LNCAP (cell line): ENCODE data around the gene ATP5MG.

ENCODE experiments used
- TF ChIP-seq, protein P1 (sequence below): fragments of 450-650 bp; IDR thresholded peaks from 2 replicates; pipeline ENCODE4 v1.5.1; 2017; ENCODE audit warnings: mild to moderate bottlenecking

The ATP5MG gene

DNA sequence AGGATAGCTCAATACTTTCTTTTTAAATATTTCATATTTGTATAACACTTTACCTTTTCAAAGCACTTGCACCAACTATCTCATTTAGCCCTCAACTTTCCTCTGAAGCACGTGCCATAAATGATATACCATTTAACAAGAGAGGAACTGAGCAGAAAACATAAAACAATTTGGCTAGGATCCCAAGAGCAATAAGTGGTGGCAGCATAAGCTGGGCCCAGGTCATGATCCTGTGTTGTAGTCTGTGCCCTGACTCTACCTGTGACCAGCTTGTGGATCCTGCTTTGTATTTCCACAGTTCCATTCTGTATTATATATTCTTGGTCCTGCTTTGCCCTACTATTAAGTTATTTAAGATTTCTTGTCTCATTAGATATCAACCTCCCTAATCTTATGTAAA, 11.5 kb downstream of the ATP5MG start:
- TF ChIP-seq, protein P1, sequence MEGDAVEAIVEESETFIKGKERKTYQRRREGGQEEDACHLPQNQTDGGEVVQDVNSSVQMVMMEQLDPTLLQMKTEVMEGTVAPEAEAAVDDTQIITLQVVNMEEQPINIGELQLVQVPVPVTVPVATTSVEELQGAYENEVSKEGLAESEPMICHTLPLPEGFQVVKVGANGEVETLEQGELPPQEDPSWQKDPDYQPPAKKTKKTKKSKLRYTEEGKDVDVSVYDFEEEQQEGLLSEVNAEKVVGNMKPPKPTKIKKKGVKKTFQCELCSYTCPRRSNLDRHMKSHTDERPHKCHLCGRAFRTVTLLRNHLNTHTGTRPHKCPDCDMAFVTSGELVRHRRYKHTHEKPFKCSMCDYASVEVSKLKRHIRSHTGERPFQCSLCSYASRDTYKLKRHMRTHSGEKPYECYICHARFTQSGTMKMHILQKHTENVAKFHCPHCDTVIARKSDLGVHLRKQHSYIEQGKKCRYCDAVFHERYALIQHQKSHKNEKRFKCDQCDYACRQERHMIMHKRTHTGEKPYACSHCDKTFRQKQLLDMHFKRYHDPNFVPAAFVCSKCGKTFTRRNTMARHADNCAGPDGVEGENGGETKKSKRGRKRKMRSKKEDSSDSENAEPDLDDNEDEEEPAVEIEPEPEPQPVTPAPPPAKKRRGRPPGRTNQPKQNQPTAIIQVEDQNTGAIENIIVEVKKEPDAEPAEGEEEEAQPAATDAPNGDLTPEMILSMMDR: no peak

DNA sequence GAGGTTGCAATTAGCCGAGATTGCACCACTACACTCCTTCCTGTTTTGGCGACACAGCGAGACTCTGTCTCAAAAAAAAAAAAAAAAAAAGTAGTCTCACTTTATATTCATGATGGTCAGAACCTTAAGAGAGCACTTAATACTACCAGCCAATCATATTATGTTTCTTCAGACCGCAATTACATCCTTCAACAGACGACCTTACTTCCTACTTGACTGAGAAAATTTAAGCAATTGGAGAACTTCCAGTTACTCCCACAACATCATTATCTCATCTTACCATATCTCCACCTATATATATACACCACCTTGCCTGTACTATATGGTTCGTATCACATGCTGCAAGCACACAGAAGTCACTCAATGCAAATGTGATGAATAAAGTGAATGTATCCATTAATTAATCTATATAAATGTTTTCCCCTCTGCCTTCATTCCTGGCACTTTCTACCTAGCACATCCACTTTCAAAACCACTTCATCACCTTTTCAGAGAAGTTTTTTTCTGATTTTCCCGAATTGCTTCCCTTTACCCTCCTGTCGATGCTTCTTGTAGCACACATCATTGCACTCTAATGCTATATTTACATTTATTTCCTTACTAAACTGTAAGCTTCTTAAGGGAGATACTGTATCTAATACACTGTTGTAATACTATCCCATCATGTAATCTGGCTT, 13.8 kb downstream of the ATP5MG start:
- TF ChIP-seq, protein P1: no peak

DNA sequence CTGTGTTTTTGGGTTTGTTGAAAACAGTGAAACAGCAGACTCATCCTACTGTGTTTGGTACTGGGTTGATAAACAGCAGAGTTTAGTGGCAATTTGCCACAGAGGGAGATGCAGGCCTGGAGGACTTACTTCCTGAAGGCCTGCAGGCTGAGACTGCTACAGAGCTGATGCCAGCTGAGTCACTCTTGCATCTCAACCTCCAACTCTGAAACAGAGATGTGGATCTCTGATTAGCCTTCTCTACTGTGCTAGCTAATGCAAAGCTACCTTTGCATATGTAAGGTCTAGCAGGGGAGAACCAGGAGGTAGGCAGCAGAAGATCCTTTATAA, 14.3 kb downstream of the ATP5MG start:
- TF ChIP-seq, protein P1: no peak

DNA sequence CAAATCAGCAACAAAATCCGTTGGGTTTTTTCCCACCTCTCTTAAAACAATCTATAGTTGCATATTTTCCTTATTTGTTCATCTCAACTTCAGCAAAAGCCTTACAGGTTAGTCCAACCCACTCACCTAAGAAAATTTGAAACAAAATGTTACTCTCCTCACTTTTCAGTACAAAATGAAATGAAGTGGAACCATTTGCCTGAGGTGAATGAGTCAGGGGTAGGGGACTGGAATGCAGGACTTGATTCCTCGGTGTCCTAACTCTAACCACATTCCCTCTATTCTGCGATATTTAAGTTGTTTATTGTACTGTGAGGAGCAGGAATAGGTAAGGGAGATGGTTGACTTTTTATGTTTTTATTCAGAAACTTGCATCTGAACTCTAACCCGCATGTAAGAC, 16.4 kb downstream of the ATP5MG start:
- TF ChIP-seq, protein P1: no peak

DNA sequence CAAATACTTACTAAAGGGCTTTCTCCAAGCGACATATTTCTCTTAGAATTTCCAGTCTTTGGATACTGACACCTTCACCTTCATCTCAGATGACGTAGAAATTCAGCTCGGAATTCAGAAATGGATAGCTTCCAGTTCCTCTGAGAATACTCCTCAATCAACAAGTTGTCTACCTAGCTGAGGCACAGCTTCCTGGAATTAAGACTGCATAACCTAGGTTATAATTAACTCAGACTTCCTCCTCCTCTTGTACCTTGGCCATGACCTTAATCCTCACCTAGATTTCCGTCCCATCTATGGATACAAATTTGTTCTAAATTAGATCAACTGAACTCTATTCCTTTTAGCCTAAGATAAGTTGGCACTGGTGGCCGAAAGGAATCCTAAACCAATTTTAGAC, 17.4 kb downstream of the ATP5MG start:
- TF ChIP-seq, protein P1: no peak

DNA sequence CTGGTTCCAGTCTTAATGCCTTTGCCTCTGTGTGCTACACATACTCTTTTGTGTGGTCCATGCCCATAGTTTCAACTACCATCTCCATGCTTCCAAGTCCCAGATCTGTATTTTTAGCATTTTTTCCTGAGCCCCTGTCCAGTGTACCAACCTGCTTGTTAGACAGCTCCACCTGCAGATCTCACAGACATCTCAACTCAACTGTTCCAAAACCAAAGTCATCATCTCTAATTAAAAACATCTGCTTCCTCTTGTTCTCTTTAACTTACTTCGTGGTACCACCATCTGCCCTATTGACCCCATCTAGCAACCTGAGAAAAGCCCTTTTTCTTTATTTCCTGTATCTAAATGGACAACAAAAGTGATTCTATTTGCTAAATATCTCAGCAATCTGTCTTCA, 26.3 kb downstream of the ATP5MG start:
- TF ChIP-seq, protein P1: no peak

DNA sequence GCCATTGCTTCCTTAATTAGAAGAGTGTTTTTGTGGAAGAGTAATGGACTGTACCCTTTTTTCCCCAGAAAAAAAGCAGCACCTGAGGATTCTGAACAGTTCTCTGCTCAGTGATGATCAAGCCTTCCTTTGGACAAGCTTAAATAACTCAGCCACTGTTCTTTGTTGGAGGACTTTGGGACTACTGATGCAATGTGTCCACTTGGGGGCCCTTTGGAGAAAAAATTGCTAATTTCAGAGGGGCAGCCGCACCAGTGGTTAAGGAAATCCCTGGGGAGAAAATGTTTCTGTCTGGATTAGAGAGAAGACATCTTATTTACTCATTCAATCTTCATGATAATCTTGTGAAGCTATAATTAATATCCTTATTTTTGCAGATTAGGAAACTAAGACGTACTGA, 29.6 kb downstream of the ATP5MG start:
- TF ChIP-seq, protein P1: no peak

DNA sequence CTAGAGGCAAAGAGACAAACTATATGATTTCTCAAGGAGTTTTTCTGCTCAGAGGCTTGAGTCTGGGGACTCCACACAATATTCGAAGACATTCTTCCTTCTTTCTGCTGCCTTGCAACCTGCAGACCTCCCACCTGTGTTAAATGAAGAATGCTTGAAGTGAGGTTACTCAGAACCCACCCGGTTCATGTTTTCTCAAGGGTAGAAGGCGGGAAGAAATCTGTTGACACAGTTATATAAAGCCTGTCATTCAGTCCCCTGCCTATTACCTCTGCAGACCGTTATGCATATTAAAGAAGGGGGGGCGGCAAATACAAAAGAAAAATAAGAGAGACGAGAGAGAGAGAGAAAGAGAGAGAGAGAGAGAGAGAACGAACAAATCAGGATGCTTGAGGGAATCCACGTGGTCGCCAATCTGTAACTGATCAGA, 32.7 kb downstream of the ATP5MG start:
- TF ChIP-seq, protein P1: no peak
